Measurements from ENCODE around the gene FLT3. TPM values are rescaled to one million over a fixed set of nuclear protein-coding genes. Genes with fewer than 3 reads are reported as not detected.
"Not testable (repeated sequence)": the region's sequence is repeated elsewhere in the genome, so short reads cannot be mapped to it uniquely, and the experiment has no call there.

Gene FLT3
- total RNA-seq, 2 experiments from 2014 or later: 0.39 to 0.55 TPM

- TF ChIP-seq CTCF (IDR thresholded peaks at IDR 0.05): no peak
- no peak for DNase-seq
- H3K4me3 ChIP-seq (ENCODE audit: low read length): no peak overlapping the region
- H3K27me3 ChIP-seq (ENCODE audit: control insufficient read depth in 1 of 2, insufficient read depth in 2 of 2, low read length in 2 of 2): no peaks in the 10 kb centered on the region
- H3K27ac ChIP-seq (ENCODE audit: low read depth in 1 of 2, low read length in 2 of 2): no peak overlapping the region
- H3K27me3 Mint-ChIP-seq: peaks cover 9% of the 10 kb centered on the region
- intact Hi-C loops (cut with DNase I, micrococcal nuclease): no loop called here
- ATAC-seq (ENCODE audit: poor library complexity): no peak
- POLR2A ChIA-PET: no interaction called here
- H3K4me1 Mint-ChIP-seq (ENCODE audit: low read depth): no peaks in the 10 kb centered on the region
- H3K36me3 Mint-ChIP-seq (ENCODE audit: low read depth): no peaks in the 10 kb centered on the region
- no peak overlapping the region for H3K4me3 Mint-ChIP-seq
- no peaks in the 10 kb centered on the region for H3K4me1 ChIP-seq (ENCODE audit: insufficient read depth, low read length)
- H3K36me3 ChIP-seq (ENCODE audit: insufficient read depth, low read length): no peaks in the 10 kb centered on the region
- no peak overlapping the region for H3K27ac Mint-ChIP-seq
- CTCF ChIA-PET: no interaction called here
- H3K9me3 ChIP-seq (ENCODE audit: control insufficient read depth in 1 of 2, insufficient read depth in 1 of 2, low read length in 2 of 2): no peaks in the 10 kb centered on the region
- H3K9me3 Mint-ChIP-seq: no peaks in the 10 kb centered on the region
Observed at GRCh38 chr13:28012383-28012782, 88.0 kb downstream of the FLT3 start.

GRCh38 chr13:28010046-28010445, 90.3 kb downstream of the FLT3 start:
- no peaks in the 10 kb centered on the region for H3K4me1 Mint-ChIP-seq (ENCODE audit: low read depth)
- Histone ChIP-seq H3K9me3 (ENCODE audit: control insufficient read depth in 1 of 2, insufficient read depth in 1 of 2, low read length in 2 of 2) (no peaks in the 10 kb centered on the region), H3K27ac (ENCODE audit: low read depth in 1 of 2, low read length in 2 of 2) (no peak overlapping the region), H3K36me3 (ENCODE audit: insufficient read depth, low read length) (no peaks in the 10 kb centered on the region), H3K4me3 (ENCODE audit: low read length) (no peak overlapping the region), H3K4me1 (ENCODE audit: insufficient read depth, low read length) (no peaks in the 10 kb centered on the region), H3K27me3 (ENCODE audit: control insufficient read depth in 1 of 2, insufficient read depth in 2 of 2, low read length in 2 of 2) (no peaks in the 10 kb centered on the region)
- ChIA-PET POLR2A (no interaction called here), CTCF (no interaction called here)
- no peaks in the 10 kb centered on the region for H3K36me3 Mint-ChIP-seq (ENCODE audit: low read depth)
- TF ChIP-seq CTCF (IDR thresholded peaks at IDR 0.05): no peak
- ATAC-seq (ENCODE audit: poor library complexity) (no peak), DNase-seq (no peak)
- no peak overlapping the region for H3K27ac Mint-ChIP-seq
- peaks cover 4% of the 10 kb centered on the region for H3K27me3 Mint-ChIP-seq
- H3K4me3 Mint-ChIP-seq: no peak overlapping the region
- intact Hi-C loops (cut with DNase I, micrococcal nuclease): no loop called here
- H3K9me3 Mint-ChIP-seq: no peaks in the 10 kb centered on the region

- H3K9me3 ChIP-seq (ENCODE audit: control insufficient read depth in 1 of 2, insufficient read depth in 1 of 2, low read length in 2 of 2); POLR2A ChIA-PET; intact Hi-C loops (cut with DNase I, micrococcal nuclease); DNase-seq; H3K27me3 Mint-ChIP-seq; H3K27ac Mint-ChIP-seq; H3K4me1 Mint-ChIP-seq (ENCODE audit: low read depth); H3K27ac ChIP-seq (ENCODE audit: low read depth in 1 of 2, low read length in 2 of 2); ATAC-seq (ENCODE audit: poor library complexity); H3K4me3 ChIP-seq (ENCODE audit: low read length); CTCF ChIA-PET; H3K27me3 ChIP-seq (ENCODE audit: control insufficient read depth in 1 of 2, insufficient read depth in 2 of 2, low read length in 2 of 2); H3K4me3 Mint-ChIP-seq; H3K9me3 Mint-ChIP-seq; H3K36me3 Mint-ChIP-seq (ENCODE audit: low read depth); H3K36me3 ChIP-seq (ENCODE audit: insufficient read depth, low read length); H3K4me1 ChIP-seq (ENCODE audit: insufficient read depth, low read length): not testable (repeated sequence)
Observed at GRCh38 chr13:28005016-28005415, 95.4 kb downstream of the FLT3 start.

GRCh38 chr13:28002886-28003698, 97.3 kb downstream of the FLT3 start:
- Histone ChIP-seq H3K27ac (ENCODE audit: low read depth in 1 of 2, low read length in 2 of 2) (no peak overlapping the region), H3K4me3 (ENCODE audit: low read length) (no peak overlapping the region), H3K36me3 (ENCODE audit: insufficient read depth, low read length) (no peaks in the 10 kb centered on the region), H3K4me1 (ENCODE audit: insufficient read depth, low read length) (no peaks in the 10 kb centered on the region), H3K9me3 (ENCODE audit: control insufficient read depth in 1 of 2, insufficient read depth in 1 of 2, low read length in 2 of 2) (no peaks in the 10 kb centered on the region), H3K27me3 (ENCODE audit: control insufficient read depth in 1 of 2, insufficient read depth in 2 of 2, low read length in 2 of 2) (no peaks in the 10 kb centered on the region)
- ChIA-PET CTCF (no interaction called here), POLR2A (no interaction called here)
- ATAC-seq (ENCODE audit: poor library complexity) (no peak), DNase-seq (no peak)
- intact Hi-C loops (cut with DNase I, micrococcal nuclease): no loop called here
- no peaks in the 10 kb centered on the region for H3K9me3 Mint-ChIP-seq
- H3K4me3 Mint-ChIP-seq: no peak overlapping the region
- H3K27ac Mint-ChIP-seq: no peak overlapping the region
- H3K27me3 Mint-ChIP-seq: no peaks in the 10 kb centered on the region
- no peaks in the 10 kb centered on the region for H3K36me3 Mint-ChIP-seq (ENCODE audit: low read depth)
- peaks cover 2% of the 10 kb centered on the region for H3K4me1 Mint-ChIP-seq (ENCODE audit: low read depth)
- TF ChIP-seq CTCF (IDR thresholded peaks at IDR 0.05): no peak

All from CD4-positive, alpha-beta T cell (primary cell).